Measurements from ENCODE around the gene PGBD2.
"Not testable (repeated sequence)": the region's sequence is repeated elsewhere in the genome, so short reads cannot be mapped to it uniquely, and the experiment has no call there.

PGBD2 gene

GRCh38 chr1:248925859-248926258, 19.8 kb downstream of the PGBD2 start:
- not testable (repeated sequence) for DNase-seq (ENCODE audit: low read depth, low spot score)

DNA sequence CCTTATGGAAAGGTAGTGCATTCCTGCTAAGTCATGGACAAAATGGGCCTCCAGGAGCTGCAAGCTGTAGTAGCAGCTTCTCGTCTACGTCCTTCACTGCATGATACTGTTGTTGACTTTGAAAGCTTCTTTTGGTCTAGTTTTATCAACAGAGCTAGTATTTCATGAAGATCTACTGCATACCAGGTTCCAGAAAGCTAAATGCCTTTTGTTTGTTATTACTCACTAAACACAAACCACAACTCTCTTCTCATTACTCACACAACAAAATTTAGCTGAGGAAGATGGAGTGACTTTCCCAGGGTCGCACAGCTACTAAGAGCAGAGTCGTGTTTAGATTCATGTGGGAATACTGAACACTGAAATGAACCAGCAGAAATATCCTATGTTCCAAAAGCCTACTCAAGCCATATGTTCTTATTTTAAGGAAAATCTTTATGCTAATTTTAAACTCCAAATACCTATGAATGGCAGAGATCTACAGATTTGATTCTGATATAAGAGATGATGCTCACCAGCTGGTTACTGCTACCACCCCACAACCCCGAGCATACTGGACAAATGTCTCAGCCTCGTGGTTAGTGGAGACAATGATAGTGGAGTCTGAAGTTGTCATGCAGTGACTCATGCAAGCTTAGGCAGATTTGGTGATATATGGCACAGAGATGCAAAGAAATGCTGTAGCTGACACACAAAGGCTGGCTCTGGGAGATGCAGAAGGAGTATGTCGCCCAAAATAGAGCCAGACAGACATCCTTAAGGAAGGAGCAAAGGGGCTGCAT, 20.6 kb downstream of the PGBD2 start:
- no peak for DNase-seq (ENCODE audit: low read depth, low spot score)

DNA sequence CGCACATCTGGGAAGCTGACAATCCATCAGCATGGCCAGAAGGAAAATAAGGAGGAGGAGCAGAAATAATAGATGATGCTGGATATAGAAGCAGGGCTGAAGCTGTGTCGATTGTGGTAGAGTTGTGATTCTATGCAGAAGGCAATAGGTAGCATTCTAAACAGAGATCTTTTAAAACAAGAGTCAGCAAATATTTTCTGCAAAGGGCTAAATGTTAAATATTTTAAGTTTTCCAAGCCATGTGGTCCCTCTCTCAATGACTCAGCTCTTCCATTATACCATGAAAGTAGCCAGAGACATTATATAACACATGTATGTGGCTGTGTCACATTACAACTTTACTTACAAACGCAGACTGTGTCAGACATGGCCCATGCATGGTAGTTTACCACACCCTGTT, 21.2 kb downstream of the PGBD2 start:
- not testable (repeated sequence) for DNase-seq (ENCODE audit: low read depth, low spot score)

- not testable (repeated sequence) for DNase-seq (ENCODE audit: low read depth, low spot score)
Measured at GRCh38 chr1:248928122-248928521, 22.1 kb downstream of the PGBD2 start.

DNA sequence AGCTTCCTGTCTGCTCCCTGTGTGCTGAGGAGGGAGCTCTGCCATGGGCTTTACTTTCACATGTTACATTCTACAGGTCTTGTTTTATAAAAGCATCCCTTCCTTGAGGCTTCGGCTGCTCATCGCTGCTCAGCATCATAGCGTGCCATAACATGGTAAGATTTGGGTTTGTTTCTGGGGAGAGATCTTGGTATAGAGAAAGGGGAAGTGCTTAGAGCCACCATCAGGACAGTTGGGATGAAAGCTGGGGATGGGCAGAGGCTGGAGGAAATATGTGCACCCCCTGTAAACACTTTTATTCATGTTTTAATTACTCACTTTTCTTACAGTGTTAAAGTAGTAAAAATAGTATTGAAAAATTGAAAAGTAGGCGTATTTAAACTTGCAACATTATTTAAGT, 24.0 kb downstream of the PGBD2 start:
- DNase-seq (ENCODE audit: low read depth, low spot score), result not testable (repeated sequence)

GRCh38 chr1:248938173-248938809, 32.3 kb downstream of the PGBD2 start:
- not testable (repeated sequence) for DNase-seq (ENCODE audit: low read depth, low spot score)

DNA sequence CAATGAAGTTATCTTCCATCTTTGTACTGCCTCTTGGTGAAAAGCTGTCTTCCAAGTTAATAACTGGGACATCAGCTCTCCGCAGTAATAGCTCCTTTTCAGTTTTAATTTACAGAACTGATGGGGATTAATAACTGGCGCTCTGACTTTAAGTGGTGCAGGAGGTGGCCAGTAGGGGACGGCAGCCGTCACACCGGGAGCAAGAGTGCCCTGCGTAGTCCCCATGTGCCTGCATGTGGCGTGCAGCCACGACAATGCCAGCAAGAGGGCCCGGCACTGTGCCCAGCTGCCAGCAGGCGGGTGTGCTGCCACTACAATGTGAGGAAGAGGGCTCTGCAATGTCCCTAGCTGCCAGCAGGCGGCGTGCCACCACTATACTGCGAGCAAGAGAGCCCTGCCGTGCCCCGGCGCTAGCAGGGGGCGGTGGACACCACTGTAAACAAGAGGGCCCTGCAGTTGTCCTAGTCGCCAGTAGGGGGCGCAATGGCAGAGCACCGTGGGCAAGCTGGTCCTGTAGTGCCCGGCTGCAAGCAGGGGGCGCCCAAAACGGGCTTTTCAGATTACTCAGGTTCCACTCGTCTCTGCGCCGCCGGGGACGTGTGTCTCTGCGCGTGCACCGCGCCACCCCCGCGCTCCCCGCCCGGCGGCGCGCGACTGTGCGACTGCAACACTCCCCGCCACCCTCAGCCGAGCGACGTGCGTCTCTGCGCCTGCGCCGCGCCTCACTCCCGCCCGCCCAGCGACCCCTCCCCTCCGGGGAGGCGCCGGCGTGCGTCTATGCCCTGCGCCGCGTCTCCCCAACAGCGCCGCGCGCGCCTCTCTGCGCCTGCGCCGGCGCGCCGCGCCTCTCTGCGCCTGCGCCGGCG, 38.3 kb downstream of the PGBD2 start:
- DNase-seq (ENCODE audit: low read depth, low spot score), result not testable (repeated sequence)

DNA sequence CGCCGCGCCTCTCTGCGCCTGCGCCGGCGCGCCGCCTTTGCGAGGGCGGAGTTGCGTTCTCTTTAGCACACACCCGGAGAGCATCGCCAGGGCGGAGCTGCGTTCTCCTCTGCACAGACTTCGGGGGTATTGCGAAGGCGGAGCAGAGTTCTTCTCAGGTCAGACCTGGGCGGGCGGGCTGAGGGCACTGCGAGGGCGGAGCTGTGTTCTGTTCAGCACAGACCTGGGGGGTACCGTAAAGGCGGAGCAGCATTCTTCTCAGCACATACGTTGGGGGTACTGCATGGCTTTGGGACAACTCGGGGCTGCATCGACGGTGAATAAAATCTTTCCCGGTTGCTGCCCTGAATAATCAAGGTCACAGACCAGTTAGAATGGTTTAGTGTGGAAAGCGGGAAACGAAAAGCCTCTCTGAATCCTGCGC, 39.0 kb downstream of the PGBD2 start:
- not testable (repeated sequence) for DNase-seq (ENCODE audit: low read depth, low spot score)

DNA sequence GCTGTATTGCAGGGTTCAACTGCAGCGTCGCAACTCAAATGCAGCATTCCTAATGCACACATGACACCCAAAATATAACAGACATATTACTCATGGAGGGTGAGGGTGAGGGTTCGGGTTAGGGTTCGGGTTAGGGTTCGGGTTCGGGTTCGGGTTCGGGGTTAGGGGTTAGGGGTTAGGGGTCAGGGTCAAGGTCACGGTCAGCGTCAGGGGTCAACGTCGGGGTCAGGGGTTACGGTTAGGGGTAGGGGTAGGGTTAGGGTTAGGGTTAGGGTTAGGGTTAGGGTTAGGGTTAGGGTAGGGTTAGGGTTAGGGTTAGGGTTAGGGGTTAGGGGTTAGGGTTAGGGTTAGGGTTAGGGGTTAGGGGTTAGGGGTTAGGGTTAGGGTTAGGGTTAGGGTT, 39.4 kb downstream of the PGBD2 start:
- not testable (repeated sequence) for DNase-seq (ENCODE audit: low read depth, low spot score)

DNA sequence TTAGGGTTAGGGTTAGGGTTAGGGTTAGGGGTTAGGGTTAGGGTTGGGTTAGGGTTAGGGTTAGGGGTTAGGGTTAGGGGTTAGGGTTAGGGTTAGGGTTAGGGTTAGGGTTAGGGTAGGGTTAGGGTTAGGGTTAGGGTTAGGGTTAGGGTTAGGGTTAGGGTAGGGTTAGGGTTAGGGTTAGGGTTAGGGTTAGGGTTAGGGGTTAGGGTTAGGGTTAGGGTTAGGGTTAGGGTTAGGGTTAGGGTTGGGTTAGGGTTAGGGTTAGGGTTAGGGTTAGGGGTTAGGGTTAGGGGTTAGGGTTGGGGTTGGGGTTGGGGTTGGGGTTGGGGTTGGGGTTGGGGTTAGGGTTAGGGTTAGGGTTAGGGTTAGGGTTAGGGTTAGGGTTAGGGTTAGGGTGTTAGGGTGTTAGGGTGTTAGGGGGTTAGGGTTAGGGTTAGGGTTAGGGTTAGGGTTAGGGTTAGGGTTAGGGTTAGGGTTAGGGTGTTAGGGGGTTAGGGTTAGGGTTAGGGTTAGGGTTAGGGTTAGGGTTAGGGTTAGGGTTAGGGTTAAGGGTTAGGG, 39.9 kb downstream of the PGBD2 start:
- DNase-seq (ENCODE audit: low read depth, low spot score), result not testable (repeated sequence)

All from ELF-1 (cell line).